Measurements from ENCODE around the gene EPC2.
"Not testable (repeated sequence)": the region's sequence is repeated elsewhere in the genome, so short reads cannot be mapped to it uniquely, and the experiment has no call there.

EPC2 gene

GRCh38 chr2:148721991-148722777, 77.6 kb downstream of the EPC2 start:
- DNase-seq (ENCODE audit: low read depth in 2 of 2): no peak

- no peak for DNase-seq (ENCODE audit: low read depth in 2 of 2)
Measured at GRCh38 chr2:148725564-148725963, 81.0 kb downstream of the EPC2 start.

GRCh38 chr2:148726228-148726627, 81.7 kb downstream of the EPC2 start:
- no peak for DNase-seq (ENCODE audit: low read depth in 2 of 2)

- peak in 1 of 2 experiments; percentile 7 for DNase-seq (ENCODE audit: low read depth in 2 of 2)
Measured at GRCh38 chr2:148730085-148730484, 85.5 kb downstream of the EPC2 start.

- DNase-seq (ENCODE audit: low read depth in 2 of 2): no peak
Measured at GRCh38 chr2:148737742-148738141, 93.2 kb downstream of the EPC2 start.

- no peak for DNase-seq (ENCODE audit: low read depth in 2 of 2)
Measured at GRCh38 chr2:148739454-148740105, 95.0 kb downstream of the EPC2 start.

GRCh38 chr2:148742373-148742772, 97.8 kb downstream of the EPC2 start:
- no peak for DNase-seq (ENCODE audit: low read depth in 2 of 2)

GRCh38 chr2:148745151-148745851, 100.8 kb downstream of the EPC2 start:
- no peak for DNase-seq (ENCODE audit: low read depth in 2 of 2)

- DNase-seq (ENCODE audit: low read depth in 2 of 2): no peak
Measured at GRCh38 chr2:148746973-148747372, 102.4 kb downstream of the EPC2 start.

GRCh38 chr2:148751907-148752306, 107.4 kb downstream of the EPC2 start:
- DNase-seq (ENCODE audit: low read depth in 2 of 2): no peak

- no peak for DNase-seq (ENCODE audit: low read depth in 2 of 2)
Measured at GRCh38 chr2:148752977-148753376, 108.4 kb downstream of the EPC2 start.

GRCh38 chr2:148754864-148755263, 110.3 kb downstream of the EPC2 start:
- DNase-seq (ENCODE audit: low read depth in 2 of 2): no peak

- peak; percentile 92 for DNase-seq (ENCODE audit: low read depth in 2 of 2)
Measured at GRCh38 chr2:148756292-148756975, 111.9 kb downstream of the EPC2 start.

GRCh38 chr2:148764815-148765214, 120.3 kb downstream of the EPC2 start:
- DNase-seq (ENCODE audit: low read depth in 2 of 2): no peak

- DNase-seq (ENCODE audit: low read depth in 2 of 2): no peak
Measured at GRCh38 chr2:148770047-148770446, 125.5 kb downstream of the EPC2 start.

GRCh38 chr2:148781544-148781943, 137.0 kb downstream of the EPC2 start:
- no peak for DNase-seq (ENCODE audit: low read depth in 2 of 2)

- DNase-seq (ENCODE audit: low read depth in 2 of 2): no peak
Measured at GRCh38 chr2:148789059-148789458, 144.5 kb downstream of the EPC2 start.

GRCh38 chr2:148790172-148790571, 145.6 kb downstream of the EPC2 start:
- DNase-seq (ENCODE audit: low read depth in 2 of 2): not testable (repeated sequence)

- DNase-seq (ENCODE audit: low read depth in 2 of 2): peak; percentile 47 to 55
Measured at GRCh38 chr2:148794558-148794957, 150.0 kb downstream of the EPC2 start.

GRCh38 chr2:148796735-148797512, 152.4 kb downstream of the EPC2 start:
- DNase-seq (ENCODE audit: low read depth in 2 of 2): no peak

All from fibroblast of skin of left quadriceps (primary cell).